OCI-LY1 (cell line): ENCODE results near the gene ITCH.

Source experiments
- H2AFZ ChIP-seq: fragments of 200-600 bp; sonication (generic), shearing (Covaris generic); 2 replicates; pipeline ENCODE4 v1.6.0; 2014; ENCODE audit warnings: antibody characterized with exemption, mild to moderate bottlenecking, low read length
- H3F3A ChIP-seq: fragments of 200-600 bp; sonication (generic), shearing (Covaris generic); 2 replicates; pipeline ENCODE4 v1.6.0; 2014; ENCODE audit warnings: mild to moderate bottlenecking, antibody characterized with exemption, low read length, moderate library complexity; ENCODE audit not compliant: insufficient read depth
- H3K27ac ChIP-seq: fragments of 200-600 bp; sonication (generic); 2 replicates; pipeline ENCODE4 v1.5.1; 2014; ENCODE audit warnings: low read length, mixed run types, mild to moderate bottlenecking, low read depth; ENCODE audit not compliant: poor library complexity, severe bottlenecking
- H3K27me3 ChIP-seq: fragments of 200-600 bp; sonication (generic); 2 replicates; pipeline ENCODE4 v1.6.0; 2014; ENCODE audit warnings: antibody characterized with exemption, mild to moderate bottlenecking, low read length, moderate library complexity; ENCODE audit not compliant: insufficient read depth
- H3K36me3 ChIP-seq: fragments of 200-600 bp; sonication (generic); 2 replicates; pipeline ENCODE4 v1.6.1; 2014; ENCODE audit warnings: mild to moderate bottlenecking, antibody characterized with exemption, low read length, moderate library complexity, mixed read lengths; ENCODE audit not compliant: insufficient read depth
- H3K4me1 ChIP-seq: fragments of 200-600 bp; sonication (generic); 2 replicates; pipeline ENCODE4 v1.5.1; 2014; ENCODE audit warnings: mild to moderate bottlenecking, low read length, moderate library complexity; ENCODE audit not compliant: insufficient read depth, severe bottlenecking
- H3K4me2 ChIP-seq: fragments of 200-600 bp; sonication (generic), shearing (Covaris generic); 2 replicates; pipeline ENCODE4 v1.6.1; 2014; ENCODE audit warnings: low read length
- H3K4me3 ChIP-seq: fragments of 200-600 bp; sonication (generic); 2 replicates; pipeline ENCODE4 v1.5.1; 2014; ENCODE audit warnings: low read length, low read depth, mild to moderate bottlenecking, mixed read lengths; ENCODE audit not compliant: poor library complexity, severe bottlenecking
- H3K79me2 ChIP-seq: fragments of 200-600 bp; shearing (Covaris generic); 2 replicates; pipeline ENCODE4 v1.6.1; 2016; ENCODE audit warnings: mixed run types, low read length, mixed read lengths; ENCODE audit not compliant: insufficient read depth
- H3K9ac ChIP-seq: fragments of 200-600 bp; sonication (generic), shearing (Covaris generic); 2 replicates; pipeline ENCODE4 v1.6.1; 2014; ENCODE audit warnings: mild to moderate bottlenecking, low read length, mixed read lengths
- H3K9me2 ChIP-seq: fragments of 200-600 bp; sonication (generic), shearing (Covaris generic); 2 replicates; pipeline ENCODE4 v1.6.1; 2014; ENCODE audit warnings: low read depth, mild to moderate bottlenecking, low read length, mixed read lengths
- H3K9me3 ChIP-seq: fragments of 200-600 bp; shearing (Covaris generic); 2 replicates; pipeline ENCODE4 v1.6.1; 2014; ENCODE audit warnings: low read length, mixed read lengths
- H4K20me1 ChIP-seq: fragments of 200-600 bp; sonication (generic), shearing (Covaris generic); 2 replicates; pipeline ENCODE4 v1.6.0; 2016; ENCODE audit warnings: mild to moderate bottlenecking, low read length; ENCODE audit not compliant: insufficient read depth
- EZH2 ChIP-seq: fragments of 200-600 bp; sonication (generic), shearing (Covaris generic); IDR thresholded peaks from 2 replicates; pipeline ENCODE4 v1.8.0; 2017; ENCODE audit warnings: borderline replicate concordance, mixed run types, mild to moderate bottlenecking, antibody characterized with exemption, low read length, moderate library complexity, mixed read lengths
- TF ChIP-seq, protein P1 (sequence below): fragments of 200-600 bp; sonication (generic), shearing (Covaris generic); IDR thresholded peaks from 2 replicates; pipeline ENCODE4 v1.5.1; 2017; ENCODE audit warnings: mild to moderate bottlenecking, antibody characterized with exemption, low read length, moderate library complexity, mixed read lengths

Gene ITCH

GRCh38 chr20:34426026-34426425 is 63.0 kb downstream of the ITCH start:
- TF ChIP-seq, protein P1, sequence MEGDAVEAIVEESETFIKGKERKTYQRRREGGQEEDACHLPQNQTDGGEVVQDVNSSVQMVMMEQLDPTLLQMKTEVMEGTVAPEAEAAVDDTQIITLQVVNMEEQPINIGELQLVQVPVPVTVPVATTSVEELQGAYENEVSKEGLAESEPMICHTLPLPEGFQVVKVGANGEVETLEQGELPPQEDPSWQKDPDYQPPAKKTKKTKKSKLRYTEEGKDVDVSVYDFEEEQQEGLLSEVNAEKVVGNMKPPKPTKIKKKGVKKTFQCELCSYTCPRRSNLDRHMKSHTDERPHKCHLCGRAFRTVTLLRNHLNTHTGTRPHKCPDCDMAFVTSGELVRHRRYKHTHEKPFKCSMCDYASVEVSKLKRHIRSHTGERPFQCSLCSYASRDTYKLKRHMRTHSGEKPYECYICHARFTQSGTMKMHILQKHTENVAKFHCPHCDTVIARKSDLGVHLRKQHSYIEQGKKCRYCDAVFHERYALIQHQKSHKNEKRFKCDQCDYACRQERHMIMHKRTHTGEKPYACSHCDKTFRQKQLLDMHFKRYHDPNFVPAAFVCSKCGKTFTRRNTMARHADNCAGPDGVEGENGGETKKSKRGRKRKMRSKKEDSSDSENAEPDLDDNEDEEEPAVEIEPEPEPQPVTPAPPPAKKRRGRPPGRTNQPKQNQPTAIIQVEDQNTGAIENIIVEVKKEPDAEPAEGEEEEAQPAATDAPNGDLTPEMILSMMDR, result no peak
- no peak for TF ChIP-seq EZH2
- Histone ChIP-seq H3K36me3 (peaks cover 74% of the 10 kb centered on the region), H3K27me3 (no peaks in the 10 kb centered on the region), H3K4me3 (no peak overlapping the region), H3K79me2 (no peaks in the 10 kb centered on the region), H3K9me3 (no peaks in the 10 kb centered on the region), H3K9ac (no peak overlapping the region), H3K27ac (no peak overlapping the region), H4K20me1 (no peaks in the 10 kb centered on the region), H3K4me2 (no peak overlapping the region), H2AFZ (no peak overlapping the region), H3K9me2 (no peaks in the 10 kb centered on the region), H3F3A (no peaks in the 10 kb centered on the region), H3K4me1 (no peaks in the 10 kb centered on the region)

GRCh38 chr20:34427331-34427730 is 64.3 kb downstream of the ITCH start:
- peaks cover 61% of the 10 kb centered on the region for H3K36me3 ChIP-seq
- no peak for TF ChIP-seq EZH2
- TF ChIP-seq, protein P1, result no peak
- no peaks in the 10 kb centered on the region for H3K9me2 ChIP-seq
- H3K4me2 ChIP-seq, result no peak overlapping the region
- no peak overlapping the region for H3K9ac ChIP-seq
- H3K9me3 ChIP-seq, result no peaks in the 10 kb centered on the region
- H3K79me2 ChIP-seq, result no peaks in the 10 kb centered on the region
- H2AFZ ChIP-seq, result no peak overlapping the region
- no peaks in the 10 kb centered on the region for H3K4me1 ChIP-seq
- no peaks in the 10 kb centered on the region for H4K20me1 ChIP-seq
- no peaks in the 10 kb centered on the region for H3K27me3 ChIP-seq
- H3K27ac ChIP-seq, result no peak overlapping the region
- no peaks in the 10 kb centered on the region for H3F3A ChIP-seq
- H3K4me3 ChIP-seq, result no peak overlapping the region

- Histone ChIP-seq H3K27me3 (no peaks in the 10 kb centered on the region), H3K27ac (no peak overlapping the region), H3K4me2 (no peak overlapping the region), H3K36me3 (peaks cover 57% of the 10 kb centered on the region), H3F3A (no peaks in the 10 kb centered on the region), H3K9me3 (no peaks in the 10 kb centered on the region), H3K79me2 (no peaks in the 10 kb centered on the region), H3K9ac (no peak overlapping the region), H2AFZ (no peak overlapping the region), H3K9me2 (no peaks in the 10 kb centered on the region), H4K20me1 (no peaks in the 10 kb centered on the region), H3K4me3 (no peak overlapping the region), H3K4me1 (no peaks in the 10 kb centered on the region)
- no peak for TF ChIP-seq EZH2
- TF ChIP-seq, protein P1, result no peak
Observed at GRCh38 chr20:34427784-34428183, 64.7 kb downstream of the ITCH start.
